ENCODE data around the gene ABHD14A.

Gene ABHD14A

DNA sequence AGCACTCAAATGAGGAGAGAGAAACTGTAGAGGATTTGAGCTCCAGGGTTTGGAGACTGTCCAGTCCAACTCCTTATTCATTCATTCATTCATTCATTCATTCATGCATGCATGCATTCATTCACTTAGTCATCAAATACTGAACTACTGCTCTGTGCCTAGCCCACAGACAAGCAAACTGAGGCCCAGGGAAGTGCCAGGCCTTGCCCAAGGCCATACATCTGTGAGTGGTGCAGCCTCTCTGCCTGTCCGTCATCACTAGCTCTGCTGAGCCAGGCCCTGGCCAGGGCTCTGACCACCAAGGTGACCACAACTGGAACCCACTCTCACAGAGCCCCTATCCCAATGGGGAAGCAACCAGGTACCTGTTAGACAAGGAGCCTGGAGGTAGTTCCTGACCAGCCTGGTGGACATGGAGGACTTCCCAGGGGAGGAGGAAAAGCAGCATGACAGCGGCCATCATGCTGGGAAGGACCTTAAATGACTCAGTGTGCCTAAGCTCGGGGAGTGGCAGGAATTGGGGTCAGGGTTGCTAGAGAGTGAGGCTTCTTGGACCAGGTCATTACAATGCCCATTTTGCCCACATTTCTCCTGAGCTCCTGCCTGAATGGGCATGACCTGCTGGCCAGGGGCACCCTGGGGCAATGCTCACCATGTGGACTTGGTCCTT lies 48.4 kb downstream of the ABHD14A start:
- no peak overlapping the region for H3K27ac ChIP-seq (ENCODE audit: low read depth, low read length)
- TF ChIP-seq EZH2phosphoT487 (conservative IDR thresholded peaks at IDR 0.05; ENCODE audit: low read length) = no peak
- TF ChIP-seq, protein P1, sequence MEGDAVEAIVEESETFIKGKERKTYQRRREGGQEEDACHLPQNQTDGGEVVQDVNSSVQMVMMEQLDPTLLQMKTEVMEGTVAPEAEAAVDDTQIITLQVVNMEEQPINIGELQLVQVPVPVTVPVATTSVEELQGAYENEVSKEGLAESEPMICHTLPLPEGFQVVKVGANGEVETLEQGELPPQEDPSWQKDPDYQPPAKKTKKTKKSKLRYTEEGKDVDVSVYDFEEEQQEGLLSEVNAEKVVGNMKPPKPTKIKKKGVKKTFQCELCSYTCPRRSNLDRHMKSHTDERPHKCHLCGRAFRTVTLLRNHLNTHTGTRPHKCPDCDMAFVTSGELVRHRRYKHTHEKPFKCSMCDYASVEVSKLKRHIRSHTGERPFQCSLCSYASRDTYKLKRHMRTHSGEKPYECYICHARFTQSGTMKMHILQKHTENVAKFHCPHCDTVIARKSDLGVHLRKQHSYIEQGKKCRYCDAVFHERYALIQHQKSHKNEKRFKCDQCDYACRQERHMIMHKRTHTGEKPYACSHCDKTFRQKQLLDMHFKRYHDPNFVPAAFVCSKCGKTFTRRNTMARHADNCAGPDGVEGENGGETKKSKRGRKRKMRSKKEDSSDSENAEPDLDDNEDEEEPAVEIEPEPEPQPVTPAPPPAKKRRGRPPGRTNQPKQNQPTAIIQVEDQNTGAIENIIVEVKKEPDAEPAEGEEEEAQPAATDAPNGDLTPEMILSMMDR (IDR thresholded peaks at IDR 0.05; ENCODE audit: insufficient read depth, low read length, poor library complexity, severe bottlenecking) = no peak
- H3K9me2 ChIP-seq (replicated peaks; ENCODE audit: insufficient read depth, low read length) = no peaks in the 10 kb centered on the region
- H3K36me3 ChIP-seq (ENCODE audit: low read length) = no peaks in the 10 kb centered on the region
- no peaks in the 10 kb centered on the region for H3K9me3 ChIP-seq (ENCODE audit: insufficient read depth, low read length)
- H3K9ac ChIP-seq (ENCODE audit: low read length) = no peak overlapping the region
- H3K79me2 ChIP-seq (ENCODE audit: insufficient read depth, low read length) = no peaks in the 10 kb centered on the region
- no peaks in the 10 kb centered on the region for H3F3A ChIP-seq (ENCODE audit: insufficient read depth)
- H3K27me3 ChIP-seq (ENCODE audit: low read length) = no peaks in the 10 kb centered on the region
- no peak overlapping the region for H2AFZ ChIP-seq (ENCODE audit: low read depth, low read length, severe bottlenecking)
- H3K4me2 ChIP-seq (ENCODE audit: low read depth, low read length, poor library complexity, severe bottlenecking) = no peak overlapping the region
- no peaks in the 10 kb centered on the region for H4K20me1 ChIP-seq (ENCODE audit: low read depth, low read length)
- H3K4me3 ChIP-seq (ENCODE audit: insufficient read depth, low read length, poor library complexity, severe bottlenecking) = no peak overlapping the region

DNA sequence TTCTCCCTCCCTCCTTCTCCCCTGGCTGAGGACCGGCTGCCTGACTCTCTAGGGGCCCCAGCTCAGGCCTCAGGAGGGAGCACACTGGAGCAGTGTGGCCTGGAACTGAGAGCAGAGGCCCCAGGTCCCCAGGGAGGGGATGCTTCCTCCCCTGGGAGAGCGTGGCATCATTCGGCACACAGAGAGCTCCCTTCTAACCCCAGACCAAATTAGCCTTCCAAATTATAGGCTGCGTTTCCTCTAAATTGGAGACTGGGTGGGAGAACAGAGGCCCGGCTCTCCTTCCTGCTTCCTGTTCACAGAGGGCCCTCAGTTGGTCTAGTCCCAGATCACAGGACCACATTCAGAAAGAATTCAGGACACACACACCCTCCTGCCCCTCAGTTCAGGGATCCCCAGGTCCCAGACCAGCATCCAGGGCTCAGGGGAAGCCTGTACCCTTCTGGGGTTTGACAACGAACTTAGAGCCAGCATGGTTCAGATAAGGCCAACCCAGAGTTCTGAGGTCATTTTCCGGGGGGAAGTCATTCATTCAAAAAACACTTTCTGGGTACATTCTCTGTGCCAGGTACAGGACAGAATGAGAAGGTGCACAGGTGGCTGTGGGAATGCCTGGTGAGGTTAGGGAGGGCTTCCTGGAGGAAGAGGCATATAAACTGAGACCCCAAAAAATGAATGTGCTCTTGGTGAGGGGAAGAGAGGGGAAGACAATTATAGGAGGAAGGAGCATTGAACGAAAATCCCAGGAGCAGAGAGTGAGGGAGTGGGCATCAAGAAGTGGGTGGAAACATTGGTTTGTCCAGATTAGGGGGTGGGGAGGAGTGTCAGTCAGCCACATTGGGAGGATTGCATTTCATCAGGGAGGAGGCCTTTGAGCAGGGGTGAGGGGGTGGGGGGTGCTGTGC lies 49.2 kb downstream of the ABHD14A start:
- Histone ChIP-seq H3K27me3 (ENCODE audit: low read length) (no peaks in the 10 kb centered on the region), H3K79me2 (ENCODE audit: insufficient read depth, low read length) (no peaks in the 10 kb centered on the region), H4K20me1 (ENCODE audit: low read depth, low read length) (no peaks in the 10 kb centered on the region), H3K4me2 (ENCODE audit: low read depth, low read length, poor library complexity, severe bottlenecking) (no peak overlapping the region), H3F3A (ENCODE audit: insufficient read depth) (no peaks in the 10 kb centered on the region), H2AFZ (ENCODE audit: low read depth, low read length, severe bottlenecking) (no peak overlapping the region), H3K9me3 (ENCODE audit: insufficient read depth, low read length) (no peaks in the 10 kb centered on the region), H3K36me3 (ENCODE audit: low read length) (no peaks in the 10 kb centered on the region), H3K9ac (ENCODE audit: low read length) (no peak overlapping the region), H3K9me2 (replicated peaks; ENCODE audit: insufficient read depth, low read length) (no peaks in the 10 kb centered on the region), H3K4me3 (ENCODE audit: insufficient read depth, low read length, poor library complexity, severe bottlenecking) (no peak overlapping the region), H3K27ac (ENCODE audit: low read depth, low read length) (no peak overlapping the region)
- TF ChIP-seq, protein P1 (IDR thresholded peaks at IDR 0.05; ENCODE audit: insufficient read depth, low read length, poor library complexity, severe bottlenecking) = no peak
- no peak for TF ChIP-seq EZH2phosphoT487 (conservative IDR thresholded peaks at IDR 0.05; ENCODE audit: low read length)

DNA sequence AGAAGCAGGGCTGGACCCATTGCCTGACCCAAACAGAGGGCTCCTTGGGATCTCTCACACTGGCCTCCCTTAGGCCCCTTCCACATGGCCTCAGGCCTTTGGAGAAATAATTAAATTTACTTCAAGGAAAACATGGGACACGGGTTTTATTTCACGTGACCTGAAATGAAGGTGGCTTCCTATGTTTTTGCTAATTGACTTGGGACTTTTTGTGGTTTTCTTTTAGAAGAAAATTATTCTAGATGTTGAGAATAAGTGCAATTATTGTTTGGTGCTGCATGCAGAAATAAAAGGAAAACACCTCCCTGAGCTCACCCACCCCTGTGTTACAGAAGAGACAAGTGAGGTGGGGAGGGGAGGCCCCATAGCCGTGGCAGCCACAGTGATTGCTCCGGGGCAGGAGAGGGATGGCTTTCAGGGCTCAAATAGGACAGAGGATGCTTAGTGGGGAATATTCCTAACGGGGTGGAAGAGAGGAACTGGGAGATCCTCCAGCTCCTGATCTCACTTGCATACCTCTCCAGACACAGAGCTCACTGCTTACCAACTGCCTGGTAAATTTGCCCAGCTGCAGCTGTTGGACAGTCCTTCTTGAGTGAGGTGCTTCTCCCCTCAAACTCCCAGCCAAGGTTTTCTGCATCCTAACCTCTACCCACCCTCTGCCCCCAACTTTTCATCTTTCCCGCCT lies 50.0 kb downstream of the ABHD14A start:
- Histone ChIP-seq H3K9me3 (ENCODE audit: insufficient read depth, low read length) (no peaks in the 10 kb centered on the region), H4K20me1 (ENCODE audit: low read depth, low read length) (no peaks in the 10 kb centered on the region), H3F3A (ENCODE audit: insufficient read depth) (no peaks in the 10 kb centered on the region), H3K79me2 (ENCODE audit: insufficient read depth, low read length) (no peaks in the 10 kb centered on the region), H3K27ac (ENCODE audit: low read depth, low read length) (no peak overlapping the region), H2AFZ (ENCODE audit: low read depth, low read length, severe bottlenecking) (no peak overlapping the region), H3K9ac (ENCODE audit: low read length) (no peak overlapping the region), H3K9me2 (replicated peaks; ENCODE audit: insufficient read depth, low read length) (no peaks in the 10 kb centered on the region), H3K27me3 (ENCODE audit: low read length) (no peaks in the 10 kb centered on the region), H3K4me3 (ENCODE audit: insufficient read depth, low read length, poor library complexity, severe bottlenecking) (no peak overlapping the region), H3K36me3 (ENCODE audit: low read length) (no peaks in the 10 kb centered on the region), H3K4me2 (ENCODE audit: low read depth, low read length, poor library complexity, severe bottlenecking) (no peak overlapping the region)
- no peak for TF ChIP-seq EZH2phosphoT487 (conservative IDR thresholded peaks at IDR 0.05; ENCODE audit: low read length)
- TF ChIP-seq, protein P1 (IDR thresholded peaks at IDR 0.05; ENCODE audit: insufficient read depth, low read length, poor library complexity, severe bottlenecking) = no peak

Measured in SU-DHL-6 (cell line).